ENCODE measurements around the gene SHISAL1. TPM values are rescaled to one million over a fixed set of nuclear protein-coding genes. Genes with fewer than 3 reads are reported as not detected.
A peak's percentile ranks its signal among the peaks of the same experiment; 100 is the strongest.

The SHISAL1 gene
- total and polyA plus RNA-seq, 10 donors = 0.10 to 0.47 (median 0.22) TPM

- TF ChIP-seq POLR2A (IDR thresholded peaks at IDR 0.05) (no peak), POLR2AphosphoS5 (IDR thresholded peaks at IDR 0.05) (no peak)
- TF ChIP-seq, protein P1, sequence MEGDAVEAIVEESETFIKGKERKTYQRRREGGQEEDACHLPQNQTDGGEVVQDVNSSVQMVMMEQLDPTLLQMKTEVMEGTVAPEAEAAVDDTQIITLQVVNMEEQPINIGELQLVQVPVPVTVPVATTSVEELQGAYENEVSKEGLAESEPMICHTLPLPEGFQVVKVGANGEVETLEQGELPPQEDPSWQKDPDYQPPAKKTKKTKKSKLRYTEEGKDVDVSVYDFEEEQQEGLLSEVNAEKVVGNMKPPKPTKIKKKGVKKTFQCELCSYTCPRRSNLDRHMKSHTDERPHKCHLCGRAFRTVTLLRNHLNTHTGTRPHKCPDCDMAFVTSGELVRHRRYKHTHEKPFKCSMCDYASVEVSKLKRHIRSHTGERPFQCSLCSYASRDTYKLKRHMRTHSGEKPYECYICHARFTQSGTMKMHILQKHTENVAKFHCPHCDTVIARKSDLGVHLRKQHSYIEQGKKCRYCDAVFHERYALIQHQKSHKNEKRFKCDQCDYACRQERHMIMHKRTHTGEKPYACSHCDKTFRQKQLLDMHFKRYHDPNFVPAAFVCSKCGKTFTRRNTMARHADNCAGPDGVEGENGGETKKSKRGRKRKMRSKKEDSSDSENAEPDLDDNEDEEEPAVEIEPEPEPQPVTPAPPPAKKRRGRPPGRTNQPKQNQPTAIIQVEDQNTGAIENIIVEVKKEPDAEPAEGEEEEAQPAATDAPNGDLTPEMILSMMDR (IDR thresholded peaks at IDR 0.05 in 8 of 11, conservative IDR thresholded peaks at IDR 0.05 in 3 of 11) = no peak
- Histone ChIP-seq H3K9me3 (no peaks in the 10 kb centered on the region), H3K27ac (no peak overlapping the region), H3K36me3 (peaks cover 0 to 87% (median 44%) of the 10 kb centered on the region in 6 donors), H3K4me1 (peaks cover 0 to 34% (median 15%) of the 10 kb centered on the region in 6 donors), H3K4me3 (no peak overlapping the region), H3K27me3 (replicated peaks in 1 of 7) (peaks cover 0 to 12% (median 0%) of the 10 kb centered on the region in 7 donors)
- 54 to 73% (median 70%) methylated on average over 6 of the region's 6 CpGs for WGBS, 5 donors
- DNase-seq = no peak
- intact Hi-C loops (cut with DNase I; ENCODE audit: low total_unique reads) = no loop called here
Observed at GRCh38 chr22:44203203-44203602, 109.5 kb downstream of the SHISAL1 start.

DNA sequence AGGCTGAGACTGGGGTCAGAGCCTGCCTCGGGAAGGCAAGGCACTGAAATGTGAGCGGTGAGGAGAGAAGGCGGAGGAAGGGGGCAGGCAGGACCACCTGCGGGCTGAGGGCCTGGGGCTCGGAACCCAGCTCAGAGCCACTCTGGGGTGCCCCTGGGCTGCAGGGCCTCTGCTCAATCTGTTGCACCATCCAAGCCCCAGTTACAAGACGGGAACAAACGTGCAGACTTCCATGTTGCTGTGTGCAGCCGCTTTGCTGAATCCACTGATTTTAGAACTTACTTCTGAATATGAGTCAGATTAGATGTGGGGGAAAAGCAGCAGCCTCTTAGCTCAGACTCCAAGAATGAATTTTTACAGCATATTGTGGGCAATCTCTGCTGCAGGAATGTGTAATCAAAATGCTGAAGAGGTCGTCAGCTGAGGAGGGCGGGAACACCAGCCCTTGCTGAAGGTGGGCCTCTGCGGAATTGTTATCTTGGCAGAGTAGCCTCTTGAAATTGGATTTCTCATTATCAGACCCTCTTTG is 110.4 kb downstream of the SHISAL1 start:
- no peak for DNase-seq
- peaks cover 0 to 12% (median 0%) of the 10 kb centered on the region in 7 donors for H3K27me3 ChIP-seq (replicated peaks in 1 of 7)
- intact Hi-C loops (cut with DNase I; ENCODE audit: low total_unique reads) = no loop called here
- no peak overlapping the region for H3K4me3 ChIP-seq
- WGBS, 5 donors = 81 to 96% (median 86%) methylated on average over 11 of the region's 11 CpGs
- H3K27ac ChIP-seq = no peak overlapping the region
- H3K9me3 ChIP-seq = no peaks in the 10 kb centered on the region
- TF ChIP-seq POLR2AphosphoS5 (IDR thresholded peaks at IDR 0.05) (peak in 1 of 3 donors; percentile 19), POLR2A (IDR thresholded peaks at IDR 0.05) (no peak)
- TF ChIP-seq, protein P1 (IDR thresholded peaks at IDR 0.05 in 8 of 11, conservative IDR thresholded peaks at IDR 0.05 in 3 of 11) = no peak
- H3K4me1 ChIP-seq = peaks cover 0 to 25% (median 13%) of the 10 kb centered on the region in 6 donors
- peaks cover 0 to 96% (median 44%) of the 10 kb centered on the region in 6 donors for H3K36me3 ChIP-seq

GRCh38 chr22:44201665-44202064 is 111.1 kb downstream of the SHISAL1 start:
- intact Hi-C loops (cut with DNase I; ENCODE audit: low total_unique reads) = no loop called here
- DNase-seq = no peak
- TF ChIP-seq, protein P1 (IDR thresholded peaks at IDR 0.05 in 8 of 11, conservative IDR thresholded peaks at IDR 0.05 in 3 of 11) = no peak
- TF ChIP-seq POLR2A (IDR thresholded peaks at IDR 0.05) (no peak), POLR2AphosphoS5 (IDR thresholded peaks at IDR 0.05) (no peak)
- Histone ChIP-seq H3K27me3 (replicated peaks in 1 of 7) (peaks cover 0 to 12% (median 0%) of the 10 kb centered on the region in 7 donors), H3K4me1 (peaks cover 0 to 25% (median 13%) of the 10 kb centered on the region in 6 donors), H3K36me3 (peaks cover 0 to 100% (median 45%) of the 10 kb centered on the region in 6 donors), H3K9me3 (no peaks in the 10 kb centered on the region), H3K27ac (no peak overlapping the region), H3K4me3 (no peak overlapping the region)
- 78 to 83% (median 82%) methylated on average over 4 to 12 of the region's 12 CpGs for WGBS, 5 donors

DNA sequence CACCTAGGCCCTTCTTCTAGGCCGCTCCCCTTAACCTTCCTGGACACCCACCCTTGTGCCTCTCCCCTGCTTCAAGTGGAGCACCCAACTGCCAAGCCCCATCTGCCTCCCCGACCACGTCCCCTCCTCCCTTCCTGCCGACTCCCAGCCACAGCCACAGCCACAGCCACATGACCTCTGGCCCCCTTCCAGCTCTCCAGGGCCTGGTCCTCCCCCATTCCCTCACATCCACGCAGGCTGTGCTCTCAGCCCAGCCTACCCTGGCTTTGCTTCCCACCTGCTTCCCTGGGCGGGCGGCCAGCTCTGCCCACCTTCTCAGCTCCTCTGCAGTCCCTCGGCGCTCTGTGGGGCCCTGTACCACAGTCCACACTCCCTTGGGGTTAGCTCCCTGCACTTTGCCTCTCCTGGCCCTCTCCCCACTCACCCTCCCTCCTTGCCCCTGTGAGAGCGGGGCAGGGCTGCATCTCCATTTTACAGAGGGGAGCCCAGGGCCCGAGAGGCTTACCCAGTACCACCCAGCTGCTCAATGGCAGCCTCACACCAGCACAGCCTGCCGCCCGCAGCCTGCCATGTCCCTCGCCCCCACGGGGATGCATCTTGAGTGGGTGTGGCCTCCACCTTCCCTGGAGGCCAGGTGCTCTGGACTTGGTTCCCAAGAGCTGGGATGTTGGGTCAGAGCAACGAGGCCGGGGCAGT is 111.7 kb downstream of the SHISAL1 start:
- no peak for DNase-seq
- 59 to 79% (median 66%) methylated on average over 10 to 17 of the region's 17 CpGs for WGBS, 5 donors
- peaks cover 0 to 17% (median 0%) of the 10 kb centered on the region in 7 donors for H3K27me3 ChIP-seq (replicated peaks in 1 of 7)
- H3K4me1 ChIP-seq = peaks cover 0 to 21% (median 13%) of the 10 kb centered on the region in 6 donors
- H3K27ac ChIP-seq = no peak overlapping the region
- H3K36me3 ChIP-seq = peaks cover 0 to 100% (median 49%) of the 10 kb centered on the region in 6 donors
- intact Hi-C loops (cut with DNase I; ENCODE audit: low total_unique reads) = no loop called here
- H3K9me3 ChIP-seq = no peaks in the 10 kb centered on the region
- TF ChIP-seq POLR2A (IDR thresholded peaks at IDR 0.05) = no peak
- peak in 1 of 3 donors; percentile 40 for TF ChIP-seq POLR2AphosphoS5 (IDR thresholded peaks at IDR 0.05)
- no peak overlapping the region for H3K4me3 ChIP-seq
